GM12878 (cell line): ENCODE results near the gene AGER.
"Not testable (repeated sequence)": the region's sequence is repeated elsewhere in the genome, so short reads cannot be mapped to it uniquely, and the experiment has no call there.

Source experiments
- CTCF ChIP-seq, 3 experiments: IDR thresholded peaks in 2 of 3; conservative IDR thresholded peaks in 1 of 3; 2 replicates each; pipeline ENCODE4 v1.5.1; 2011; ENCODE audit warnings: low read depth in 3 of 3, low read length in 3 of 3, mild to moderate bottlenecking in 3 of 3, control low read depth in 2 of 3, moderate library complexity in 2 of 3, inconsistent platforms in 1 of 3, mixed read lengths in 1 of 3; ENCODE audit not compliant: control insufficient read depth in 2 of 3, insufficient read depth in 1 of 3; ENCODE audit errors: extremely low read depth in 1 of 3
- EZH2 ChIP-seq: IDR thresholded peaks from 2 replicates; pipeline ENCODE4 v1.6.1; 2012; ENCODE audit warnings: low read depth, mild to moderate bottlenecking, control low read depth, inconsistent platforms, low read length, borderline replicate concordance; ENCODE audit not compliant: control insufficient read depth
- NBN ChIP-seq: fragments of 450-650 bp; IDR thresholded peaks from 2 replicates; pipeline ENCODE4 v1.6.1; 2016

- not testable (repeated sequence) for TF ChIP-seq CTCF (IDR thresholded peaks at IDR 0.05 in 2 of 3, conservative IDR thresholded peaks at IDR 0.05 in 1 of 3; ENCODE audit: control insufficient read depth in 2 of 3, extremely low read depth in 1 of 3, insufficient read depth in 1 of 3, low read depth in 3 of 3, low read length in 3 of 3); EZH2; NBN
Measured at GRCh38 chr6:32185681-32186131, 1.7 kb upstream of the AGER start.
